SK-N-SH (cell line): ENCODE data around the gene BTK. TPM values are rescaled to one million over a fixed set of nuclear protein-coding genes. Genes with fewer than 3 reads are reported as not detected.

Experiments used
- CTCF ChIA-PET: fragments of 300-600, 350-600 bp; formaldehyde crosslinking; extraction: SDS; loops from one replicate; lab custom pipeline; 2021; lab: Yijun Ruan, JAX
- POLR2A ChIA-PET: fragments of 350-600 bp; sonication (Branson Sonifier 250); formaldehyde crosslinking; extraction: SDS; loops from one replicate; lab custom pipeline; 2020; ENCODE audit warnings: antibody characterized with exemption, inconsistent platforms; lab: Yijun Ruan, JAX
- DNase-seq: peaks from one replicate; pipeline ENCODE4 v3.0.0; 2012
- H2AFZ ChIP-seq: fragments of 200-600 bp; sonication (generic); 2 replicates; pipeline ENCODE4 v1.8.1; 2016; ENCODE audit warnings: antibody characterized with exemption, mild to moderate bottlenecking, low read depth
- H3F3A ChIP-seq: fragments of 200-600 bp; sonication (generic); replicated peaks from 2 replicates; pipeline ENCODE3; 2016; ENCODE audit warnings: antibody characterized with exemption, mild to moderate bottlenecking; ENCODE audit not compliant: insufficient read depth
- H3K27ac ChIP-seq, 2 experiments: fragments of 200-500 bp in 1 of 2; fragments of 200-600 bp in 1 of 2; sonication (Bioruptor generic) in 1 of 2; sonication (generic), shearing (Covaris generic) in 1 of 2; 2 replicates each; pipeline versions ENCODE4 v1.5.1 to v1.6.1; 2014 to 2016; ENCODE audit warnings: low read depth in 2 of 2, inconsistent platforms in 1 of 2, low read length in 1 of 2, mild to moderate bottlenecking in 1 of 2, mixed read lengths in 1 of 2
- H3K27me3 ChIP-seq: fragments of 200-600 bp; sonication (generic), shearing (Covaris generic); 2 replicates; pipeline ENCODE4 v1.6.1; 2016; ENCODE audit warnings: mixed run types; ENCODE audit not compliant: insufficient read depth
- H3K36me3 ChIP-seq, 2 experiments: fragments of 200-500 bp in 1 of 2; fragments of 200-600 bp in 1 of 2; sonication (Bioruptor generic) in 1 of 2; sonication (generic) in 1 of 2; replicated peaks in 1 of 2; 2 replicates each; pipeline versions ENCODE3 to v1.5.1; 2014 to 2016; ENCODE audit warnings: low read length in 1 of 2, mild to moderate bottlenecking in 1 of 2; ENCODE audit not compliant: insufficient read depth in 2 of 2, control insufficient read depth in 1 of 2
- H3K4me1 ChIP-seq, 2 experiments: fragments of 200-500 bp in 1 of 2; fragments of 200-600 bp in 1 of 2; sonication (Bioruptor generic) in 1 of 2; sonication (generic), shearing (Covaris generic) in 1 of 2; 2 replicates each; pipeline versions ENCODE4 v1.5.1 to v1.6.1; 2014 to 2016; ENCODE audit warnings: low read depth in 1 of 2, low read length in 1 of 2, mixed run types in 1 of 2; ENCODE audit not compliant: insufficient read depth in 2 of 2, control insufficient read depth in 1 of 2
- H3K4me2 ChIP-seq: fragments of 200-600 bp; sonication (generic), shearing (Covaris generic); 2 replicates; pipeline ENCODE4 v1.6.1; 2017; ENCODE audit warnings: mixed run types
- H3K4me3 ChIP-seq, 2 experiments: fragments of 200-500 bp in 1 of 2; fragments of 200-600 bp in 1 of 2; sonication (Bioruptor generic) in 1 of 2; sonication (generic), shearing (Covaris generic) in 1 of 2; 2 replicates each; pipeline versions ENCODE4 v1.5.1 to v1.8.1; 2014 to 2016; ENCODE audit warnings: low read depth in 2 of 2, inconsistent platforms in 1 of 2, low read length in 1 of 2, mild to moderate bottlenecking in 1 of 2, mixed read lengths in 1 of 2, moderate library complexity in 1 of 2
- H3K79me2 ChIP-seq: fragments of 200-600 bp; sonication (generic); 2 replicates; pipeline ENCODE4 v1.8.1; 2017; ENCODE audit warnings: mild to moderate bottlenecking; ENCODE audit not compliant: insufficient read depth
- H3K9ac ChIP-seq: fragments of 200-600 bp; sonication (generic); 2 replicates; pipeline ENCODE4 v1.6.1; 2017; ENCODE audit warnings: mixed run types
- H3K9me2 ChIP-seq: fragments of 200-600 bp; sonication (generic); 2 replicates; pipeline ENCODE4 v1.6.1; 2017; ENCODE audit warnings: mixed run types
- H3K9me3 ChIP-seq: fragments of 200-600 bp; sonication (generic); 2 replicates; pipeline ENCODE4 v1.6.1; 2017; ENCODE audit warnings: mixed run types, mild to moderate bottlenecking, moderate library complexity
- H4K20me1 ChIP-seq: fragments of 200-600 bp; sonication (generic); 2 replicates; pipeline ENCODE4 v1.6.1; 2017; ENCODE audit warnings: mild to moderate bottlenecking, mixed run types; ENCODE audit not compliant: insufficient read depth
- CHD2 ChIP-seq: fragments of 150-350 bp; IDR thresholded peaks from 2 replicates; pipeline ENCODE4 v1.6.1; 2018; ENCODE audit warnings: low read length; ENCODE audit not compliant: partially characterized antibody
- CTCF ChIP-seq: fragments of 200-600 bp; sonication (generic); IDR thresholded peaks from 2 replicates; pipeline ENCODE4 v1.6.1; 2017; ENCODE audit warnings: antibody characterized with exemption, mild to moderate bottlenecking, moderate library complexity
- EZH2phosphoT487 ChIP-seq: fragments of 200-600 bp; sonication (generic); IDR thresholded peaks from 2 replicates; pipeline ENCODE4 v1.6.1; 2017; ENCODE audit warnings: low read depth, mixed run types, mild to moderate bottlenecking, antibody characterized with exemption, moderate library complexity, borderline replicate concordance
- FOSL2 ChIP-seq: IDR thresholded peaks from 2 replicates; pipeline ENCODE4 v1.4.0; 2012; ENCODE audit warnings: low read depth, mild to moderate bottlenecking, moderate library complexity, borderline replicate concordance
- FOXJ3 ChIP-seq: sonication (generic); formaldehyde crosslinking; IDR thresholded peaks from 2 replicates; pipeline ENCODE4 v1.5.1; 2020; ENCODE audit warnings: mild to moderate bottlenecking, missing genetic modification reagents
- GABPA ChIP-seq: IDR thresholded peaks from 2 replicates; pipeline ENCODE4 v1.4.0; 2012; ENCODE audit warnings: low read depth, mild to moderate bottlenecking
- GATA2 ChIP-seq: sonication (generic); formaldehyde crosslinking; IDR thresholded peaks from 2 replicates; pipeline ENCODE4 v1.5.0; 2020; ENCODE audit warnings: mild to moderate bottlenecking, missing genetic modification reagents
- IRF3 ChIP-seq: fragments of 150-350 bp; IDR thresholded peaks from 2 replicates; pipeline ENCODE4 v1.6.1; 2016; ENCODE audit warnings: mild to moderate bottlenecking, low read depth, low read length
- MEF2A ChIP-seq: IDR thresholded peaks from 2 replicates; pipeline ENCODE4 v1.4.0; 2012; ENCODE audit warnings: low read depth, borderline replicate concordance
- MXI1 ChIP-seq: IDR thresholded peaks from 2 replicates; pipeline ENCODE4 v1.6.1; 2012; ENCODE audit warnings: mild to moderate bottlenecking, low read depth, low read length, improper control_type of control experiment
- RAD21 ChIP-seq: IDR thresholded peaks from 2 replicates; pipeline ENCODE4 v1.6.1; 2012; ENCODE audit warnings: mild to moderate bottlenecking, low read length
- RCOR1 ChIP-seq: fragments of 150-350 bp; IDR thresholded peaks from 2 replicates; pipeline ENCODE4 v1.6.1; 2017; ENCODE audit warnings: antibody characterized with exemption, low read length
- RFX5 ChIP-seq: IDR thresholded peaks from 2 replicates; pipeline ENCODE4 v1.6.1; 2012; ENCODE audit warnings: mild to moderate bottlenecking, improper control_type of control experiment, low read length
- TAF1 ChIP-seq: IDR thresholded peaks from 2 replicates; pipeline ENCODE4 v1.6.1; 2012; ENCODE audit warnings: low read depth, mild to moderate bottlenecking, low read length, moderate library complexity, borderline replicate concordance
- TCF12 ChIP-seq: IDR thresholded peaks from 2 replicates; pipeline ENCODE4 v1.4.0; 2012
- TEAD4 ChIP-seq: IDR thresholded peaks from 2 replicates; pipeline ENCODE4 v1.4.0; 2012; ENCODE audit warnings: mild to moderate bottlenecking, borderline replicate concordance; ENCODE audit not compliant: insufficient read depth
- USF1 ChIP-seq: IDR thresholded peaks from 2 replicates; pipeline ENCODE4 v1.4.0; 2012; ENCODE audit warnings: low read depth, borderline replicate concordance
- USF2 ChIP-seq: fragments of 150-350 bp; IDR thresholded peaks from 2 replicates; pipeline ENCODE4 v1.6.1; 2017; ENCODE audit warnings: antibody characterized with exemption, low read length, low read depth, borderline replicate concordance
- YY1 ChIP-seq: IDR thresholded peaks from 2 replicates; pipeline ENCODE4 v1.4.0; 2012; ENCODE audit warnings: low read depth, mild to moderate bottlenecking
- WGBS: methylation state at CpG from one replicate; pipeline ENCODE4 v1.1.6; 2017; ENCODE audit warnings: low lambda C conversion rate; 5-methylcytosine and 5-hydroxymethylcytosine counted together
- polyA plus RNA-seq, 3 experiments: library from polyadenylated mRNA; depleted of rRNA; stranded (reverse); fragments of >200 nt; gene quantifications; 2 replicates each; pipeline ENCODE4 v1.2.3, GENCODE V29; 2012

The BTK gene
- polyA plus RNA-seq, 1 of the 3 experiments (the other 2 are of a cell fraction), result not detected

- no peaks in the 10 kb centered on the region for H3K9me2 ChIP-seq
- peaks cover 10 to 13% of the 10 kb centered on the region in 2 experiments for H3K36me3 ChIP-seq
- H3K27me3 ChIP-seq, result no peaks in the 10 kb centered on the region
- H3F3A ChIP-seq, result peaks cover 13% of the 10 kb centered on the region
- peak; percentile 74 for DNase-seq
- H3K4me2 ChIP-seq, result peak overlapping the region; percentile 75
- peaks cover 0 to 6% of the 10 kb centered on the region in 2 experiments; a peak in 2 of 4 replicates for H3K4me1 ChIP-seq
- peak overlapping the region; percentile 97 for H2AFZ ChIP-seq
- 0 out of 2 replicates have a peak, but pooled peaks have one; percentile 15 for TF ChIP-seq MXI1
- TF ChIP-seq TCF12, result no peak
- peak; percentile 86 for TF ChIP-seq YY1
- TF ChIP-seq USF2, result no peak
- TF ChIP-seq FOXJ3 (CRISPR knock-in tag), result no peak
- TF ChIP-seq FOSL2, result no peak
- TF ChIP-seq TAF1, result peak; percentile 74
- no peak for TF ChIP-seq CHD2
- TF ChIP-seq IRF3, result no peak
- POLR2A ChIA-PET, result interaction anchor here (0.7 to 2.4 kb wide), 2 partner anchors 28 to 1837 kb away, joined by 3 to 15 read pairs; partner anchors contain the start of genes RPL36A and TCEAL8
- H3K27ac ChIP-seq, result peak overlapping the region in 1 of 2 experiments; percentile 68; a peak in 2 of 4 replicates
- CTCF ChIA-PET, result interaction anchor here (1.1 to 2.2 kb wide), 3 partner anchors 11 to 84 kb away, joined by 3 to 6 read pairs (median 5); partner anchors contain the start of genes GLA and HNRNPH2
- peaks cover under 1% of the 10 kb centered on the region; the same call in 1 of the 2 replicates for H3K79me2 ChIP-seq
- H3K9ac ChIP-seq, result peak overlapping the region; percentile 61
- H3K4me3 ChIP-seq, result peak overlapping the region; percentile 51 to 54; a peak in 3 of 4 replicates
- WGBS, result 13% methylated on average over 48 of the region's 56 CpGs
- no peaks in the 10 kb centered on the region for H4K20me1 ChIP-seq
- H3K9me3 ChIP-seq, result no peaks in the 10 kb centered on the region
These were observed 32.2 kb upstream of the BTK start for GRCh38 chrX:101417981-101418841.

GRCh38 chrX:101417190-101417589 is 31.2 kb upstream of the BTK start:
- CTCF ChIA-PET, result interaction anchor here (1.0 to 3.4 kb wide), 8 partner anchors 10 to 1442 kb away, joined by 3 to 24 read pairs (median 6); partner anchors contain the start of genes GLA and HNRNPH2
- TF ChIP-seq TEAD4, result no peak
- no peak for TF ChIP-seq CTCF
- no peak for TF ChIP-seq RCOR1
- no peak for TF ChIP-seq YY1
- no peak for TF ChIP-seq GATA2 (CRISPR knock-in tag)
- no peak for TF ChIP-seq MEF2A
- TF ChIP-seq GABPA, result no peak
- no peak for TF ChIP-seq MXI1
- TF ChIP-seq RAD21, result no peak
- no peak for TF ChIP-seq EZH2phosphoT487
- TF ChIP-seq USF1, result no peak
- no peak for TF ChIP-seq TAF1
- TF ChIP-seq IRF3, result no peak
- TF ChIP-seq RFX5, result no peak

More at GRCh38 chrX:101417190-101417589, 31.2 kb upstream of the BTK start:
- DNase-seq, result no peak
- Histone ChIP-seq H3K36me3 (peaks cover 13 to 23% of the 10 kb centered on the region in 2 experiments), H3K4me3 (no peak overlapping the region), H3K4me1 (peaks cover 0 to 6% of the 10 kb centered on the region in 2 experiments; a peak in 2 of 4 replicates), H3K27ac (peak overlapping the region in 1 of 2 experiments; percentile 6; a peak in 1 of 4 replicates), H4K20me1 (peaks cover 2% of the 10 kb centered on the region; the same call in 1 of the 2 replicates), H3K9me2 (no peaks in the 10 kb centered on the region), H3F3A (peaks cover 13% of the 10 kb centered on the region), H3K4me2 (no peak overlapping the region), H2AFZ (peak overlapping the region; percentile 97), H3K27me3 (no peaks in the 10 kb centered on the region), H3K9me3 (no peaks in the 10 kb centered on the region), H3K79me2 (peaks cover 9% of the 10 kb centered on the region; the same call in 1 of the 2 replicates), H3K9ac (no peak overlapping the region)
- POLR2A ChIA-PET, result interaction anchor here (2.4 kb wide), 1 partner anchor 27 kb away, joined by 15 read pairs; the partner anchor contains the start of gene RPL36A
- WGBS, result 91% methylated on average over 4 of the region's 4 CpGs
